Endodermal cell (in vitro differentiated cells): ENCODE results near the gene GABRB2. TPM values are rescaled to one million over a fixed set of nuclear protein-coding genes. Genes with fewer than 3 reads are reported as not detected.
"Not testable (repeated sequence)": the region's sequence is repeated elsewhere in the genome, so short reads cannot be mapped to it uniquely, and the experiment has no call there.

Experiments
- DNase-seq: peaks from one replicate; pipeline ENCODE4 v3.0.0-alpha.2; 2017
- H3K27ac ChIP-seq: 2 replicates; pipeline ENCODE4 v1.5.1; 2013; ENCODE audit warnings: mild to moderate bottlenecking, low read depth, low read length, moderate library complexity
- H3K27me3 ChIP-seq: 2 replicates; pipeline ENCODE4 v1.6.1; 2013; ENCODE audit warnings: mild to moderate bottlenecking, low read length, moderate library complexity; ENCODE audit not compliant: insufficient read depth, control insufficient read depth, poor library complexity, severe bottlenecking
- H3K36me3 ChIP-seq: 2 replicates; pipeline ENCODE4 v1.7.0; 2013; ENCODE audit warnings: mild to moderate bottlenecking, low read length, moderate library complexity; ENCODE audit not compliant: control insufficient read depth, insufficient read depth
- H3K4me1 ChIP-seq: one replicate; pipeline ENCODE4 v1.7.0; 2013; ENCODE audit warnings: low read length; ENCODE audit not compliant: control insufficient read depth, insufficient read depth
- H3K4me3 ChIP-seq: 2 replicates; pipeline ENCODE4 v1.5.1; 2013; ENCODE audit warnings: mild to moderate bottlenecking, low read length, moderate library complexity
- H3K9ac ChIP-seq: 2 replicates; pipeline ENCODE4 v1.6.1; 2013; ENCODE audit warnings: mild to moderate bottlenecking, low read length, moderate library complexity; ENCODE audit not compliant: poor library complexity, severe bottlenecking; ENCODE audit errors: extremely low read depth
- H3K9me3 ChIP-seq: 2 replicates; pipeline ENCODE4 v1.6.1; 2013; ENCODE audit warnings: mild to moderate bottlenecking, low read length, moderate library complexity; ENCODE audit not compliant: control insufficient read depth
- H3K27ac Mint-ChIP-seq: 2 replicates; pipeline ENCODE4 v1.8.0; 2020; ENCODE audit warnings: mixed read lengths
- H3K27me3 Mint-ChIP-seq: 2 replicates; pipeline ENCODE4 v1.8.0; 2021; ENCODE audit warnings: mild to moderate bottlenecking, mixed read lengths; ENCODE audit not compliant: insufficient read depth
- H3K36me3 Mint-ChIP-seq: 2 replicates; pipeline ENCODE4 v1.8.0; 2020; ENCODE audit warnings: low read depth, mixed read lengths
- H3K4me1 Mint-ChIP-seq: 2 replicates; pipeline ENCODE4 v1.8.0; 2020; ENCODE audit warnings: mixed read lengths
- H3K4me3 Mint-ChIP-seq: 2 replicates; pipeline ENCODE4 v1.8.0; 2020; ENCODE audit warnings: mild to moderate bottlenecking, moderate library complexity, mixed read lengths
- H3K9me3 Mint-ChIP-seq: 2 replicates; pipeline ENCODE4 v1.8.0; 2020; ENCODE audit warnings: mild to moderate bottlenecking, mixed read lengths
- CTCF ChIP-seq: fragments of 200-600 bp; sonication (generic); conservative IDR thresholded peaks from 2 replicates; pipeline ENCODE4 v1.5.0; 2021; ENCODE audit warnings: antibody characterized with exemption, mild to moderate bottlenecking
- WGBS, 2 experiments: methylation state at CpG; one replicate each; pipeline versions ENCODE4 v1.1.5 to v1.1.7; 2013; ENCODE audit warnings: missing lambda C conversion rate in 2 of 2, mixed read lengths in 1 of 2; ENCODE audit not compliant: insufficient coverage in 1 of 2, insufficient read length in 1 of 2; 5-methylcytosine and 5-hydroxymethylcytosine counted together
- total RNA-seq, 2 donors: library from RNA; stranded (reverse); fragmentation: NEBNext Ultra II Directional in 1 of 2; extraction: Animal tissue kit (Norgen Biotek cat#: 25700) in 1 of 2; gene quantifications; 2 replicates in 1 of 2; 3 replicates in 1 of 2; pipeline ENCODE4 v1.2.1, GENCODE V29; 2021

GABRB2 gene
- total RNA-seq, 2 donors from 2014 or later: 0.77 to 2.5 TPM

- no peaks in the 10 kb centered on the region for H3K9me3 ChIP-seq
- peaks cover 4% of the 10 kb centered on the region for H3K9me3 Mint-ChIP-seq
- H3K4me3 Mint-ChIP-seq: no peak overlapping the region
- H3K27ac ChIP-seq: no peak overlapping the region
- no peak overlapping the region for H3K27ac Mint-ChIP-seq
- peaks cover 8% of the 10 kb centered on the region for H3K4me1 ChIP-seq
- H3K27me3 Mint-ChIP-seq: no peaks in the 10 kb centered on the region
- no peak for DNase-seq
- peaks cover 16% of the 10 kb centered on the region for H3K4me1 Mint-ChIP-seq
- H3K27me3 ChIP-seq: no peaks in the 10 kb centered on the region
- H3K4me3 ChIP-seq: no peak overlapping the region
- no peak for TF ChIP-seq CTCF
- 78 to 100% methylated on average over 3 of the region's 4 CpGs for WGBS, 2 experiments
- no peak overlapping the region for H3K9ac ChIP-seq
- H3K36me3 ChIP-seq: no peaks in the 10 kb centered on the region
- no peaks in the 10 kb centered on the region for H3K36me3 Mint-ChIP-seq
Observed at GRCh38 chr5:161261668-161262323, 284.7 kb downstream of the GABRB2 start.

- Histone ChIP-seq H3K4me1 (peaks cover 14% of the 10 kb centered on the region), H3K9ac (no peak overlapping the region), H3K36me3 (no peaks in the 10 kb centered on the region), H3K27ac (no peak overlapping the region), H3K9me3 (no peaks in the 10 kb centered on the region), H3K27me3 (no peaks in the 10 kb centered on the region), H3K4me3 (no peak overlapping the region)
- no peaks in the 10 kb centered on the region for H3K27me3 Mint-ChIP-seq
- peaks cover 3% of the 10 kb centered on the region for H3K36me3 Mint-ChIP-seq
- H3K4me3 Mint-ChIP-seq: no peak overlapping the region
- H3K4me1 Mint-ChIP-seq: peaks cover 15% of the 10 kb centered on the region
- H3K27ac Mint-ChIP-seq: no peak overlapping the region
- no peak for DNase-seq
- no peak for TF ChIP-seq CTCF
- H3K9me3 Mint-ChIP-seq: peaks cover 4% of the 10 kb centered on the region
Observed at GRCh38 chr5:161258438-161258837, 288.1 kb downstream of the GABRB2 start.

- H3K4me1 ChIP-seq: peaks cover 10% of the 10 kb centered on the region
- no peak overlapping the region for H3K4me3 ChIP-seq
- no peak overlapping the region for H3K27ac ChIP-seq
- Mint-ChIP-seq H3K27ac (no peak overlapping the region), H3K27me3 (no peaks in the 10 kb centered on the region), H3K4me3 (no peak overlapping the region), H3K9me3 (peaks cover 4% of the 10 kb centered on the region), H3K4me1 (peaks cover 15% of the 10 kb centered on the region), H3K36me3 (peaks cover 3% of the 10 kb centered on the region)
- no peaks in the 10 kb centered on the region for H3K36me3 ChIP-seq
- no peak for DNase-seq
- no peak overlapping the region for H3K9ac ChIP-seq
- 84% methylated on average over 1 of the region's 2 CpGs; no CpG with 5 or more reads in 1 of the 2 experiments for WGBS, 2 experiments
- no peaks in the 10 kb centered on the region for H3K9me3 ChIP-seq
- no peak for TF ChIP-seq CTCF
- H3K27me3 ChIP-seq: no peaks in the 10 kb centered on the region
Observed at GRCh38 chr5:161256957-161257356, 289.6 kb downstream of the GABRB2 start.

GRCh38 chr5:161252955-161253354 lies 293.6 kb downstream of the GABRB2 start:
- H3K36me3 ChIP-seq, H3K4me1 Mint-ChIP-seq, H3K4me1 ChIP-seq, H3K27me3 ChIP-seq, H3K9ac ChIP-seq, H3K27ac Mint-ChIP-seq, H3K27me3 Mint-ChIP-seq, H3K9me3 Mint-ChIP-seq, H3K4me3 Mint-ChIP-seq, H3K27ac ChIP-seq, H3K4me3 ChIP-seq: not testable (repeated sequence)
- H3K9me3 ChIP-seq: peaks cover 32% of the 10 kb centered on the region
- DNase-seq: peak; percentile 70
- H3K36me3 Mint-ChIP-seq: peaks cover 23% of the 10 kb centered on the region
- 52 to 65% methylated on average over 3 of the region's 3 CpGs for WGBS, 2 experiments
